CD14-positive monocyte (primary cell): Measurements from ENCODE around the gene BSG. TPM values are rescaled to one million over a fixed set of nuclear protein-coding genes. Genes with fewer than 3 reads are reported as not detected.
A peak's percentile ranks its signal among the peaks of the same experiment; 100 is the strongest.

Experiments
- DNase-seq, 3 donors: peaks; one replicate each; pipeline ENCODE4 v3.0.0-alpha.2; 2011 to 2022
- H2AFZ ChIP-seq: 2 replicates; pipeline ENCODE4 v1.6.0; 2012; ENCODE audit warnings: mild to moderate bottlenecking, low read depth, low read length, inconsistent platforms; ENCODE audit not compliant: insufficient read depth, poor library complexity, severe bottlenecking
- H3K27ac ChIP-seq, 2 donors: 1 replicate in 1 of 2; 2 replicates in 1 of 2; pipeline ENCODE4 v1.5.1; 2012 to 2013; ENCODE audit warnings: low read length in 2 of 2, control low read depth in 1 of 2, inconsistent platforms in 1 of 2, low read depth in 1 of 2, mild to moderate bottlenecking in 1 of 2
- H3K27me3 ChIP-seq, 2 donors: one replicate each; pipeline versions ENCODE4 v1.6.0 to v1.6.1; 2011 to 2013; ENCODE audit warnings: low read length in 2 of 2; ENCODE audit not compliant: control insufficient read depth in 2 of 2, insufficient read depth in 2 of 2
- H3K36me3 ChIP-seq, 2 donors: replicated peaks in 1 of 2; 1 replicate in 1 of 2; 2 replicates in 1 of 2; pipeline versions ENCODE4 v1.5.1 to v1.6.1; 2012 to 2013; ENCODE audit warnings: low read length in 2 of 2, control low read depth in 1 of 2, inconsistent platforms in 1 of 2, mild to moderate bottlenecking in 1 of 2; ENCODE audit not compliant: insufficient read depth in 2 of 2, control insufficient read depth in 1 of 2
- H3K4me1 ChIP-seq, 2 donors: 1 replicate in 1 of 2; 2 replicates in 1 of 2; pipeline versions ENCODE4 v1.5.1 to v1.6.1; 2012 to 2013; ENCODE audit warnings: low read length in 2 of 2, control low read depth in 1 of 2, inconsistent platforms in 1 of 2, mild to moderate bottlenecking in 1 of 2, moderate library complexity in 1 of 2; ENCODE audit not compliant: insufficient read depth in 2 of 2, control insufficient read depth in 1 of 2
- H3K4me2 ChIP-seq: replicated peaks from 2 replicates; pipeline ENCODE3; 2012; ENCODE audit warnings: low read length, moderate library complexity, mild to moderate bottlenecking; ENCODE audit not compliant: poor library complexity, severe bottlenecking; ENCODE audit errors: extremely low read depth
- H3K4me3 ChIP-seq, 3 experiments: fragments of 200-600 bp in 1 of 3; sonication (generic) in 1 of 3; replicated peaks in 1 of 3; 1 replicate in 2 of 3; 2 replicates in 1 of 3; pipeline ENCODE4 v1.5.1; 2011 to 2013; ENCODE audit warnings: low read length in 3 of 3, mild to moderate bottlenecking in 3 of 3, control low read depth in 2 of 3, low read depth in 2 of 3, inconsistent platforms in 1 of 3, moderate library complexity in 1 of 3
- H3K79me2 ChIP-seq: 2 replicates; pipeline ENCODE4 v1.6.0; 2012; ENCODE audit warnings: mild to moderate bottlenecking, control low read depth, inconsistent platforms, low read length, moderate library complexity; ENCODE audit not compliant: insufficient read depth
- H3K9ac ChIP-seq: 2 replicates; pipeline ENCODE4 v1.6.0; 2017; ENCODE audit warnings: low read length, mild to moderate bottlenecking; ENCODE audit not compliant: insufficient read depth, poor library complexity, severe bottlenecking
- H3K9me3 ChIP-seq, 2 donors: replicated peaks in 1 of 2; 1 replicate in 1 of 2; 2 replicates in 1 of 2; pipeline versions ENCODE4 v1.5.1 to v1.6.1; 2012 to 2013; ENCODE audit warnings: low read length in 2 of 2, control low read depth in 1 of 2; ENCODE audit not compliant: control insufficient read depth in 1 of 2, insufficient read depth in 1 of 2
- H4K20me1 ChIP-seq: 2 replicates; pipeline ENCODE4 v1.6.0; 2012; ENCODE audit warnings: mild to moderate bottlenecking, low read length, control low read depth, moderate library complexity; ENCODE audit not compliant: insufficient read depth
- H3K27ac Mint-ChIP-seq, 7 donors: one replicate each; pipeline ENCODE4 v1.8.0; 2020; ENCODE audit warnings: mild to moderate bottlenecking in 7 of 7, mixed read lengths in 7 of 7, moderate library complexity in 6 of 7, inconsistent platforms in 2 of 7
- H3K27me3 Mint-ChIP-seq, 3 donors: one replicate each; pipeline ENCODE4 v1.8.0; 2021 to 2022; ENCODE audit warnings: low read depth in 3 of 3, mild to moderate bottlenecking in 3 of 3, mixed read lengths in 3 of 3, moderate library complexity in 3 of 3, inconsistent platforms in 1 of 3
- H3K36me3 Mint-ChIP-seq, 2 donors: one replicate each; pipeline ENCODE4 v1.8.0; 2020; ENCODE audit warnings: mixed read lengths in 2 of 2, inconsistent platforms in 1 of 2, mild to moderate bottlenecking in 1 of 2
- H3K4me1 Mint-ChIP-seq: one replicate; pipeline ENCODE4 v1.8.0; 2020; ENCODE audit warnings: mild to moderate bottlenecking, mixed read lengths
- H3K4me3 Mint-ChIP-seq, 2 donors: one replicate each; pipeline ENCODE4 v1.8.0; 2020; ENCODE audit warnings: mild to moderate bottlenecking in 2 of 2, mixed read lengths in 2 of 2, moderate library complexity in 1 of 2
- H3K9me3 Mint-ChIP-seq, 7 donors: one replicate each; pipeline ENCODE4 v1.8.0; 2020 to 2022; ENCODE audit warnings: mixed read lengths in 7 of 7, mild to moderate bottlenecking in 6 of 7, moderate library complexity in 6 of 7, inconsistent platforms in 2 of 7
- WGBS: methylation state at CpG from one replicate; pipeline ENCODE4 v1.1.5; 2013; ENCODE audit warnings: missing lambda C conversion rate; ENCODE audit not compliant: insufficient coverage; 5-methylcytosine and 5-hydroxymethylcytosine counted together
- intact Hi-C, 2 donors: fragments of 100-400 bp; cut with micrococcal nuclease; formaldehyde crosslinking; loops; one replicate each; pipeline versions ENCODE4 v1.15.0 to v1.15.1; 2023
- polyA plus RNA-seq, 3 donors: library from polyadenylated mRNA; depleted of rRNA in 1 of 3; unstranded in 2 of 3; stranded (reverse) in 1 of 3; fragments of 300-500 nt in 2 of 3; fragments of >200 nt in 1 of 3; fragmentation: Illumina TruSeq in 2 of 3; gene quantifications; 1 replicate in 2 of 3; 2 replicates in 1 of 3; pipeline ENCODE4 v1.2.3, GENCODE V29; 2012 to 2021
- TF ChIP-seq, protein P1 (sequence below): fragments of 200-600 bp; IDR thresholded peaks from one replicate; pipeline ENCODE4 v1.8.0; 2022; ENCODE audit warnings: antibody characterized with exemption, mild to moderate bottlenecking

Gene BSG
- polyA plus RNA-seq, 3 donors = 190 to 431 (median 364) TPM

DNA sequence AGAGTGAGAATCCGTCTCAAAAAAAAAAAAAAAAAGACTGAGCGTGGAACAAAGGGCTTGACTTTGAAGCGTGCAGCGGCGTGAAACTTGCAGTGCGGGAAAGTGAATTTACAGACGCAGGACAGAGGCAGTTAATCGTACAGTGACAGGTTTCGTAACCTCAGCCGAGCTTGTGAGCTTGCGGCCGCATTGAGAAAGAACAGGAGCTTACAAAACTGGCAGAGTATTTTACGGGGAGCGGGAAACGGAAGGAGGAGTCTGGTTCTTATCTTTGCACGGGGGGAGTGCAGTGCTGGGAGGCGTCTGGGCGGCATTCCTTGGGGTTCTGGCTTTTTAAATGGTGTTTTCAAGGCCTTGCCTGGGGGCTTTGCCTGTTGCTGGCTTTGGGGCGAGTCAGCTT lies 6.0 kb upstream of the BSG start:
- Histone ChIP-seq H3K9ac (peak overlapping the region; percentile 57), H3K79me2 (peaks cover 23% of the 10 kb centered on the region), H2AFZ (peak overlapping the region; percentile 29), H3K36me3 (peaks cover 0 to 6% of the 10 kb centered on the region in 2 donors), H3K27me3 (no peaks in the 10 kb centered on the region), H3K4me1 (peaks cover 49 to 53% of the 10 kb centered on the region in 2 donors), H4K20me1 (no peaks in the 10 kb centered on the region), H3K27ac (peak overlapping the region; percentile 75 to 90), H3K9me3 (no peaks in the 10 kb centered on the region), H3K4me2 (peak overlapping the region; percentile 79), H3K4me3 (peak overlapping the region; percentile 6 to 74 (median 31))
- peaks cover 47% of the 10 kb centered on the region for H3K4me1 Mint-ChIP-seq
- H3K36me3 Mint-ChIP-seq = peaks cover 12 to 21% of the 10 kb centered on the region in 2 donors
- intact Hi-C loops = no loop called here
- peak overlapping the region; percentile 76 to 83 for H3K4me3 Mint-ChIP-seq
- H3K9me3 Mint-ChIP-seq = peaks cover 0 to 16% (median 3%) of the 10 kb centered on the region in 7 donors
- 6% methylated on average over 17 of the region's 19 CpGs for WGBS
- DNase-seq = peak; percentile 83 to 89 (median 86)
- TF ChIP-seq, protein P1, sequence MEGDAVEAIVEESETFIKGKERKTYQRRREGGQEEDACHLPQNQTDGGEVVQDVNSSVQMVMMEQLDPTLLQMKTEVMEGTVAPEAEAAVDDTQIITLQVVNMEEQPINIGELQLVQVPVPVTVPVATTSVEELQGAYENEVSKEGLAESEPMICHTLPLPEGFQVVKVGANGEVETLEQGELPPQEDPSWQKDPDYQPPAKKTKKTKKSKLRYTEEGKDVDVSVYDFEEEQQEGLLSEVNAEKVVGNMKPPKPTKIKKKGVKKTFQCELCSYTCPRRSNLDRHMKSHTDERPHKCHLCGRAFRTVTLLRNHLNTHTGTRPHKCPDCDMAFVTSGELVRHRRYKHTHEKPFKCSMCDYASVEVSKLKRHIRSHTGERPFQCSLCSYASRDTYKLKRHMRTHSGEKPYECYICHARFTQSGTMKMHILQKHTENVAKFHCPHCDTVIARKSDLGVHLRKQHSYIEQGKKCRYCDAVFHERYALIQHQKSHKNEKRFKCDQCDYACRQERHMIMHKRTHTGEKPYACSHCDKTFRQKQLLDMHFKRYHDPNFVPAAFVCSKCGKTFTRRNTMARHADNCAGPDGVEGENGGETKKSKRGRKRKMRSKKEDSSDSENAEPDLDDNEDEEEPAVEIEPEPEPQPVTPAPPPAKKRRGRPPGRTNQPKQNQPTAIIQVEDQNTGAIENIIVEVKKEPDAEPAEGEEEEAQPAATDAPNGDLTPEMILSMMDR = no peak
- peak overlapping the region; percentile 87 to 97 (median 96) for H3K27ac Mint-ChIP-seq
- peaks cover 0 to 5% (median 1%) of the 10 kb centered on the region in 3 donors for H3K27me3 Mint-ChIP-seq

- DNase-seq = no peak
- H3K4me3 Mint-ChIP-seq = peak overlapping the region; percentile 76 to 83
Observed at GRCh38 chr19:566844-567243, 5.6 kb upstream of the BSG start.

More at GRCh38 chr19:566844-567243, 5.6 kb upstream of the BSG start:
- Histone ChIP-seq H4K20me1 (no peaks in the 10 kb centered on the region), H3K36me3 (peaks cover 0 to 6% of the 10 kb centered on the region in 2 donors), H3K9me3 (no peaks in the 10 kb centered on the region), H2AFZ (peak overlapping the region; percentile 29), H3K4me3 (peak overlapping the region; percentile 6 to 74 (median 31)), H3K27ac (peak overlapping the region; percentile 75 to 90), H3K4me1 (peaks cover 52 to 57% of the 10 kb centered on the region in 2 donors), H3K79me2 (peaks cover 23% of the 10 kb centered on the region), H3K4me2 (peak overlapping the region; percentile 79), H3K27me3 (no peaks in the 10 kb centered on the region), H3K9ac (peak overlapping the region; percentile 57)
- intact Hi-C loops = no loop called here
- Mint-ChIP-seq H3K36me3 (peaks cover 12 to 21% of the 10 kb centered on the region in 2 donors), H3K27ac (peak overlapping the region; percentile 87 to 97 (median 96)), H3K27me3 (peaks cover 0 to 5% (median 1%) of the 10 kb centered on the region in 3 donors), H3K4me1 (peaks cover 50% of the 10 kb centered on the region), H3K9me3 (peaks cover 0 to 13% (median 3%) of the 10 kb centered on the region in 7 donors)
- WGBS = 70% methylated on average over 4 of the region's 16 CpGs
- TF ChIP-seq, protein P1 = no peak
